GM21786 (cell line): Measurements from ENCODE around the gene RANGRF.
"Not testable (repeated sequence)": the region's sequence is repeated elsewhere in the genome, so short reads cannot be mapped to it uniquely, and the experiment has no call there.

ENCODE experiments used
- ATAC-seq: cut with Tn5 transposase; IDR thresholded peaks from one replicate; pipeline ENCODE4 v1.9.1; 2021; ENCODE audit not compliant: unreplicated experiment

Gene RANGRF

GRCh38 chr17:8288336-8289102 lies at the start of gene RANGRF:
Gene RANGRF, plus strand, starts transcription at chr17:8288670. Its CDS starts 119 bp downstream, at chr17:8288789.
- ATAC-seq = peak; percentile 78

- no peak for ATAC-seq
Observed at GRCh38 chr17:8243827-8244226, 44.6 kb upstream of the RANGRF start.

GRCh38 chr17:8244768-8245167 lies 43.7 kb upstream of the RANGRF start:
- no peak for ATAC-seq

- peak; percentile 33 for ATAC-seq
Observed at GRCh38 chr17:8248751-8249607, 39.5 kb upstream of the RANGRF start, which contains the start of gene PFAS. Gene PFAS, plus strand, starts transcription at chr17:8249289. Its CDS starts 4,649 bp downstream, at chr17:8253938.

- no peak for ATAC-seq
Observed at GRCh38 chr17:8249621-8250500, 38.6 kb upstream of the RANGRF start.

- not testable (repeated sequence) for ATAC-seq
Observed at GRCh38 chr17:8251411-8251810, 37.1 kb upstream of the RANGRF start.

GRCh38 chr17:8253801-8254200 lies 34.7 kb upstream of the RANGRF start:
- ATAC-seq = no peak

GRCh38 chr17:8254881-8255280 lies 33.6 kb upstream of the RANGRF start:
- ATAC-seq = no peak

GRCh38 chr17:8255499-8255898 lies 33.0 kb upstream of the RANGRF start:
- ATAC-seq = no peak

- ATAC-seq = no peak
Observed at GRCh38 chr17:8256291-8256690, 32.2 kb upstream of the RANGRF start.

GRCh38 chr17:8256691-8257090 lies 31.8 kb upstream of the RANGRF start:
- no peak for ATAC-seq

- ATAC-seq = no peak
Observed at GRCh38 chr17:8257801-8258200, 30.7 kb upstream of the RANGRF start.

GRCh38 chr17:8264320-8264719 lies 24.1 kb upstream of the RANGRF start:
- no peak for ATAC-seq

GRCh38 chr17:8264836-8265542 lies 23.5 kb upstream of the RANGRF start:
- ATAC-seq = no peak

- no peak for ATAC-seq
Observed at GRCh38 chr17:8266648-8267479, 21.6 kb upstream of the RANGRF start.

- ATAC-seq = no peak
Observed at GRCh38 chr17:8267480-8268147, 20.9 kb upstream of the RANGRF start.

GRCh38 chr17:8268550-8269298 lies 19.7 kb upstream of the RANGRF start:
- no peak for ATAC-seq

GRCh38 chr17:8272421-8272820 lies 16.0 kb upstream of the RANGRF start:
- no peak for ATAC-seq
